ENCODE results near the gene FLII.
"Not testable (repeated sequence)": the region's sequence is repeated elsewhere in the genome, so short reads cannot be mapped to it uniquely, and the experiment has no call there.

FLII gene

DNA sequence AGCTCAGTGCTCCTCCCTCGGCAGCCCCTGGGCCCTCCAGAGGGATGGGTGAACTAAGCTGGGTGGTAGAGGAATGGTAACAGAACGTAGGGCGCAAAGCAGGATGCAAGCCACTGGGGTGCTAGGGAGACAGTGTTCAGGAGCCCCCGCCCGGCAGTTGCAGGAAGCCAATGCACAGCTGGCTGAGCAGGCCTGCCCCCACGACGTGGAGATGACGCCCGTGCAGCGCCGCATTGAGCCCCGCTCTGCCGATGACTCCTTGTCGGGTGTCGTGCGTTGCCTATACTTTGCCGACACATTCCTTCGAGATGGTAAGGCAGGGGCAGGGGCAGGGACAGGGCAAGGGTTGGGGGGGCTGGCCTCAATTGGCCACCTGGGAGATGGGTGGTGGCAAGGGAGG lies 20.2 kb downstream of the FLII start:
- no peak for DNase-seq

GRCh38 chr17:18237461-18237860 lies 21.1 kb downstream of the FLII start:
- no peak for DNase-seq

DNA sequence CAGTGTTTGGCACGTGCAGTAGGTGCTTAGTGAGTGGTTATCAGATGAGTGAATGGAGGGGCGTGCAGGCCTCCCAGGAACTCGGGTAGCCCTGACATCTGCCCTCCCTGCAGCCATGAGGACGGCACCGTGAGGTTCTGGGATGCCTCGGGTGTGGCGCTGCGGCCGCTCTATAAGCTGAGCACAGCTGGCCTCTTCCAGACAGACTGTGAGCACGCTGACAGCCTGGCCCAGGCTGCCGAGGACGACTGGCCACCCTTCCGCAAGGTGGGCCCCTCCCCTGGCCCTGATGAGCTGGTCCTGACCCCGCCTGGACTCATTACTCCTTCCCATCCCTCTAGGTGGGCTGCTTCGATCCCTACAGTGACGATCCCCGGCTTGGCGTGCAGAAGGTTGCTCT lies 22.0 kb downstream of the FLII start:
- no peak for DNase-seq

GRCh38 chr17:18235743-18236256 lies 22.7 kb downstream of the FLII start:
- DNase-seq = no peak

GRCh38 chr17:18234853-18235380 lies 23.6 kb downstream of the FLII start:
- DNase-seq = no peak

DNA sequence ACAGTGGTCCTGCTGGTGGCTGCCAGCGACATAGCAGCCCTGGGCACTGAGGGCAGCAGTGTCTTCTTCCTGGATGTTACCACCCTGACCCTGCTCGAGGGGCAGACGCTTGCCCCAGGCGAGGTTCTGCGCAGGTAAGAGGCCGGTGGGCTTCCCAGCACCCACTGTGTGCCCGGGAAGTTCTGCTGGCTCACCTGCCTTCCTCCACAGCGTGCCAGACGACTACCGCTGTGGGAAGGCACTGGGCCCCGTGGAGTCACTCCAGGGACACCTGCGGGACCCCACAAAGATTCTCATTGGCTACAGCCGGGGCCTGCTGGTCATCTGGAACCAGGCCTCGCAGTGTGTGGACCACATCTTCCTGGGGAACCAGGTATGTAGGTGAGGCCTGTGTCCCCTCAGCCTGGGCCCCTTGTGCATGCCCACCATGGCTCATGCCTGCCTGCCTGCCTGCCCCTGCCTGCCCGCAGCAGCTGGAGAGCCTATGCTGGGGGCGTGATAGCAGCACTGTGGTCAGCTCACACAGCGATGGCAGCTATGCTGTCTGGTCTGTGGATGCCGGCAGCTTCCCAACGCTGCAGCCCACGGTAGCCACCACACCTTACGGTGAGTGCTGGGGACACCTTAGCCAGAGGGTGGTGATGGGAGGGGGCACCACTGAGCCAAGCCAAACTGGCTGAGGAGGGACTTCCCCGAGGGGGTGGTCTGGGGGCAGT lies 24.6 kb downstream of the FLII start:
- no peak for DNase-seq

- DNase-seq = no peak
Measured at GRCh38 chr17:18231164-18231563, 27.4 kb downstream of the FLII start.

DNA sequence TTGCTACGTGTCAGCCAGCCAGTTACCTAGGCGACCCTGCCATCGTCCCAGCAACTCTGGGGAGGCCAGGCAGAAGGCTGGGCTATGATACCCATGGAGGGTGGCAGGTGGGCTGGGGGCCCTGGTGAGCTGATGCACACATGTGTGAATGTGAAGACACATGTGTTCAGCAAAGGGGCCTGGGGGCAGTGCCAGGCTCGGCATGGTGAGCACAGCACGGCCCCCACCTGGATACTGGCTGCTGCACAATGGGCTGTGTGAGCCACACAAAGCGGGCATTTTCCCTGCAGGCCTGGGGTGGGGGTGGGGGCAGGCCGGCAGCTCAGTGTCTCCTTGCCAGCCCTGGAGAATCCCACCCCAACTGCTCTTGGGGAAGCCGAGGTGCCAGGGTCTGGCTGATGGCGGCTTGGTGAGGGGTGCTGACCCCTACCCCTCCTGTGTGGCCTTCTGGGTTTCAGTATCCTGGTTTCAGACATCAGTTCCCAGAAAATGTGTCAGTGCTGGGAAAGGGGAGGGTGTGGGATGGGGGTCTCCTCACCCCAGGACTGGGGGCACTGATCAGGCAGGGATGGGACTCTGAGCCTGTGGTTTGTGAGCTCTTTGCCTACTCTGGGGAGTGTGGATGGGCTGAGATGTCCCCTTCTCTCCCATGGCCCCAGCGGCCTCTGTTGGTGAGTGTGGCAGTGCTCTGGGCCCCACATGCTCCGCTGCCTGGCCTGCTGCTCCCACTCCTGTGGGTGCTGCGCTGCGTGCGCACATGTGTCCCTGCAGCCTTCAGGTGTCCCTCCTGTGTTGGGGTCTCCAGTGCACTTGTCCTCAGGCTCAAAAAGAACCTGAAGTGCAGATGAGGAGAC lies 28.0 kb downstream of the FLII start:
- DNase-seq = no peak

DNA sequence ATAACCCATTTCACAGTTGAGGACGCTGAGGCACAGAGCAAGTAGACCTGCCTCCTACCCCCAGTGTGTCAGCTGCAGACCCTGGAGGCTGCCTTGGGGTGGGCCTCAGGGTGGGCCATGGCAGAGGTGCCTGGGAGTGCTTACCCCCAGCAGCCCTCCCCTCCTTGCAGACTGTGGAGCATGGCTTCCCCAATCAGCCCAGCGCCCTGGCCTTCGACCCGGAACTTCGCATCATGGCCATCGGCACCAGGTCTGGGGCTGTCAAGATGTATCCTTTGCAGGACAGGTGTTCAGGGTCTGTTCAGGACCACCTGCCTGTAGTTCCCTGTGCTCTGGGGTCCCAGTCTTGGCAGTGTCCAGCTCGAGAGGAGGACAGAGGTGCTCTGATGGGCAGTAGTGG lies 28.8 kb downstream of the FLII start:
- DNase-seq = no peak

- DNase-seq = no peak
Measured at GRCh38 chr17:18229254-18229653, 29.3 kb downstream of the FLII start.

DNA sequence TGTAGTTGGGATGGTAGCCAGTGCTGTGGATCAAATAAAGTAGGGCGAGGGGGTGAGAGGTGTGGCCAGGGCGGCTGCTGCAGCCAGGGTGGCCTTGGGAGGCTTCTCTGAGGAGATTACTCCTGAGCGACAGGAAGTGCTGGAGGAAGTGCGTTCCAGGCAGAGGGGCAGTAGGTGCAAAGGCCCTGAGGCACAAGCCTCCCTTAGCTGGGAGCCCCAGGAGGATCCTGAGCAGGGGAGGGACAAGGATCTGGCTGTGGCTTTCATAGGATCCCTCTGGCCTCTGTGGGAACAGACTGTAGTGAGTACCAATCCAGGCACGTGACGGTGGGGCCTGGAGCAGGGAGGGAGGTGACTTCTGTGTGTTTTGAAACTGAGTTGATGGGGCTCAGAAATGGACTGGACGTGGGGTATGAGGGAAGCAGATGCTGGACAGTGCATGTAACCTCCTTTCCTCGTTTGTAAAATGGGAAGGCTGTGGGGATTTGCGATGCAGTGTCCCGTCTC lies 30.3 kb downstream of the FLII start:
- DNase-seq = no peak

GRCh38 chr17:18227635-18228034 lies 30.9 kb downstream of the FLII start:
- no peak for DNase-seq

GRCh38 chr17:18226284-18226945 lies 32.1 kb downstream of the FLII start:
- no peak for DNase-seq

- no peak for DNase-seq
Measured at GRCh38 chr17:18225642-18226283, 32.8 kb downstream of the FLII start.

DNA sequence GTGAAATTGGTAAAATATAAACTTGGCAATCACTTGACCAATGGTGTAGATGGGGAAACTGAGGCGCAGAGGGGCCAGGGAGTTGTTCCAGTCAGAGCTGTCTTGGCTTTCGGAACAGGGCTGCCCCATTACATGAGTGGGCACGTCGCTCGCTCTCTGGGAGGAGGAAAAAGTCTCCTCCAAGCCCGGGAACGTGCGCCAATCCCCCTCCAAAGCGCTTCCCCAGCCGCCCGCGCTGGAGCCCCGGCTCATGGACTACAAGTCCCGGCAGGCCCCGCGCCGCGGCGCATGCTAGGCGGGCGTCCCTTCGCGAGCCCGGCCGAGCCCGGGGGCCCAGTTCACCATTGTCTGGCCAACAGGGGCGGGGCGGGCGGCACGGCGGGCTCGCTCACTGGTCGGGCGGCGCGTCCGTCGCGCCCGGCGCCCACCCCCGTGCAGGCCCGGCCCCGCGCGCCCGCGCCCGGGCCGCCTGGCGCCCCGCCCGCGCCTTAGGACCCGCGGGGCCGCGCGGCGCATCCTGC lies 33.4 kb downstream of the FLII start, which contains the start of gene LLGL1:
Gene LLGL1 (plus strand): TSS at position 515 of the 521 bp plus-strand sequence. CDS start 48 bp downstream, outside the sequence.
- DNase-seq = peak; percentile 51 to 76

DNA sequence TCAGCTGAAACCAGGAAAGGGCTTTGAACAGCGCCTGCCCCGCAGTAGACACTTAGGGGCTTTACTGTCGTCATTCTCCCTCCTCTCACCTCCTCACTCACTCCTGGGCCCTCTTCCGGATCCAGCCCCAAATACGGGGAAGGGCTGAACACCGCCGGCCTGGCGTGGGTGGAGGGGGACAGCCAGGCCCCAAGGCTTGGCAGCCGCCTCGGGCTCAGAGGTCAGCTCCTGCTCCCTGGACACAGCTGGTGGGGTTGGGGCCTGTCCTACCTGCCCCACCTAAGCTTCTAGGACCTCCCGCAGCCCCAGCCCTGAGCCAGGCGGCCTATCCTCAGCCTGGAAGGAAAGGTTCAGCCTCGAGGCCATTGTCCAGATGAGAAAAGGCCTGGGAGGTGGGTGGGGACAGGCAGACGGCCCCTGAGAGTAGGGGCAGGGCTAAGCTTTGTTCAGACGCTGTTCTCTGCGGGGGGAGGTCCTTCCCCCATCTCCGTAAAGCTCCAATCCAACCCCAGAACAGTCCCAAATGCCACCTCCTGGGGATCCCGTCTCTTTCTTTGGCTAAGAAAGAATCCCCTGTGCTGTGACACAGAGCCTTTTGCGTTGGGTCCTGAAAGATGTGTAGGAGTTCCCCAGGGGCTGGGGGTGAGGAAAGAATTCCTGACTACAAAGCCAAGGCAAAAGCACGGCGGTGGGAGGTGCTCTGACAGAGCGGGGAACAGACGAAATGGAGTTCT lies 34.0 kb downstream of the FLII start:
- DNase-seq = no peak

DNA sequence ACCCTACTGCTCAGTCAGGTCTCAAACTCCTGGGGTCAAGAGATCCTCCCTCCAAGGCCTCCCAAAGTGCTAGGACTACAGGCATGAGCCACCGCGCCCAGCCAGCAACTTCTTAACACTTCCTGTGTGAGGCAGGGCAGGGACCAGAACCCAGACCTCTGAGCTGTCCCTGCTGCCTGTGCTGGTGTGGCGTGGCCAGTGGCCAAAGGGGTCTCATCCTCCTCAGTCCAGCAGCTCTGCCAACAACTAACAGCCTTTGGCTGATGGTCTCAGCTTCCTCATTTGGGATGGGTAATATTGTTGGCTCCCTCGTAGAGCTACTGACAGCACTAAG lies 34.5 kb downstream of the FLII start:
- DNase-seq = no peak

DNA sequence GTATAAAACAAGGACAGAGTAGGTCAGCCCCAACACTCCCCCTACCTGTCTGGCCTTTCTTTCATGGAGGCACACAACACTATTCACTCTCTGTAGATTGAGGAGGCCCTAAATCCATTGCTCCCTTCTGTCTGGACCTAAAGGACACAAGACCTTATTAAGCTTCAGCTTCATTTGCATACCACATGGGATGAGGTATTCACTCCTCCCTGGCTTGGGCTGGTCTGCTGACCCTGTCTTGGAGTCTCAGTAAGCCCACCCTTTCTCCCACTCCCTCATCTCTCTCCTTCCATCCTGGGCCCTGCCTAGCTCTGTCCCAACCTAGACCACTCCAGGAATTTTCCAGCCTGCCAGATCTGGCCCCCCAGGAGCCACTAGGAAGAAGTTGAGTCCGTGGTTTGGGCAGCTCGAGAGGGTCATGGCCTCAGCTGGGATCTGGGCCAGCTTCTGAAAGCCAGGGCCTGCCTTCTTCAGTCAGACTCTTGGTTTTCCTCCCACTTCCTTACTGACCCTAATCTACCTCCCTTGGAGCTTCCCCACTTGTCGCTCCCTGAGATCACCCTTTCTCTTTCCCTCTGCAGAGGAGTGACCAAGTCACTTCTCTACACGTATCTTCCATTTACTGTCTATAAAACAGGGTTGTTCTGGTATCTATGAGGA lies 39.7 kb downstream of the FLII start:
- no peak for DNase-seq

GRCh38 chr17:18217412-18218015 lies 41.0 kb downstream of the FLII start:
- no peak for DNase-seq

DNA sequence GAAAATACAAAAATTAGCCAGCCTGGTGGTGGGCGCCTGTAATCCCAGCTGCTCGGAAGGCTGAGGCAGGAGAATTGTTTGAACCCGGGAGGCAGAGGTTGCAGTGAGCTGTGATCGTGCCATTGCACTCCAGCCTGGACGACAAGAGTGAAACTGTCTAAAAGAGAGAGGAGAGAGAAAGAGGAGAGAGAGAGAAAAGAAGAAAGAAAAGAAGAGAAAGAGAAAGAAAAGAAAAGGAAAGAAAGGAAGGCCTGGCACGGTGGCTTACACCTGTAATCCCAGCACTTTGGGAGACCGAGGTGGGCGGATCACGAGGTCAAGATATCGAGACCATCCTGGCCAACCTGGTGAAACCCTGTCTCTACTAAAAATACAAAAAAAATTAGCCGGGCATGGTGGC lies 41.6 kb downstream of the FLII start:
- not testable (repeated sequence) for DNase-seq
